Cortex of kidney (tissue), 1 donor: ENCODE measurements around the gene METTL4.
"Not testable (repeated sequence)": the region's sequence is repeated elsewhere in the genome, so short reads cannot be mapped to it uniquely, and the experiment has no call there.

Experiments used
- DNase-seq: peaks from one replicate; lab custom pipeline; 2025; lab: John Stamatoyannopoulos, UW

Gene METTL4

GRCh38 chr18:2559249-2559648 is 12.1 kb downstream of the METTL4 start:
- no peak for DNase-seq

- DNase-seq = no peak
These were observed 13.8 kb downstream of the METTL4 start for GRCh38 chr18:2557536-2557935.

GRCh38 chr18:2555895-2556294 is 15.4 kb downstream of the METTL4 start:
- DNase-seq = no peak

GRCh38 chr18:2554696-2555095 is 16.6 kb downstream of the METTL4 start:
- DNase-seq = no peak

- DNase-seq = no peak
These were observed 19.9 kb downstream of the METTL4 start for GRCh38 chr18:2551425-2551824.

- DNase-seq = no peak
These were observed 21.8 kb downstream of the METTL4 start for GRCh38 chr18:2549462-2549861.

- DNase-seq = no peak
These were observed 23.7 kb downstream of the METTL4 start for GRCh38 chr18:2547477-2548087.

GRCh38 chr18:2545155-2545554 is 26.1 kb downstream of the METTL4 start:
- DNase-seq = no peak

- DNase-seq = not testable (repeated sequence)
These were observed 29.3 kb downstream of the METTL4 start for GRCh38 chr18:2541925-2542563.

GRCh38 chr18:2540575-2540974 is 30.7 kb downstream of the METTL4 start:
- DNase-seq = no peak

GRCh38 chr18:2538844-2539243 is 32.5 kb downstream of the METTL4 start:
- no peak for DNase-seq

GRCh38 chr18:2538236-2538635 is 33.1 kb downstream of the METTL4 start:
- no peak for DNase-seq

- no peak for DNase-seq
These were observed 34.0 kb downstream of the METTL4 start for GRCh38 chr18:2537296-2537695.

- DNase-seq = no peak
These were observed 34.8 kb downstream of the METTL4 start for GRCh38 chr18:2536493-2536892.

- no peak for DNase-seq
These were observed 35.2 kb downstream of the METTL4 start for GRCh38 chr18:2536063-2536462.

- no peak for DNase-seq
These were observed 35.8 kb downstream of the METTL4 start for GRCh38 chr18:2535419-2535910.

GRCh38 chr18:2534906-2535305 is 36.4 kb downstream of the METTL4 start:
- DNase-seq = no peak

GRCh38 chr18:2532797-2533196 is 38.5 kb downstream of the METTL4 start:
- DNase-seq = no peak

- DNase-seq = no peak
These were observed 39.6 kb downstream of the METTL4 start for GRCh38 chr18:2531751-2532150.

GRCh38 chr18:2529154-2529553 is 42.2 kb downstream of the METTL4 start:
- no peak for DNase-seq

GRCh38 chr18:2526329-2526728 is 45.0 kb downstream of the METTL4 start:
- no peak for DNase-seq

- not testable (repeated sequence) for DNase-seq
These were observed 46.5 kb downstream of the METTL4 start for GRCh38 chr18:2524794-2525198.

GRCh38 chr18:2522112-2522511 is 49.2 kb downstream of the METTL4 start:
- DNase-seq = no peak

- no peak for DNase-seq
These were observed 52.8 kb downstream of the METTL4 start for GRCh38 chr18:2518473-2518872.
